Sigmoid colon (tissue), 4 donors: ENCODE results near the gene TTC39A.

Experiments used
- POLR2AphosphoS5 ChIP-seq, 4 donors: sonication (generic); formaldehyde crosslinking; IDR thresholded peaks; one replicate each; pipeline ENCODE4 v1.6.1; 2017; ENCODE audit warnings: antibody characterized with exemption in 4 of 4
- TF ChIP-seq, protein P1 (sequence below), 4 experiments: fragments of 450-650 bp in 3 of 4; fragments of 200-600 bp in 1 of 4; IDR thresholded peaks; one replicate each; pipeline ENCODE4 v1.5.1; 2016 to 2019; ENCODE audit warnings: antibody characterized with exemption in 4 of 4, mild to moderate bottlenecking in 3 of 4, moderate library complexity in 2 of 4

GRCh38 chr1:51299981-51300670 is 30.2 kb downstream of the TTC39A start:
- TF ChIP-seq, protein P1, sequence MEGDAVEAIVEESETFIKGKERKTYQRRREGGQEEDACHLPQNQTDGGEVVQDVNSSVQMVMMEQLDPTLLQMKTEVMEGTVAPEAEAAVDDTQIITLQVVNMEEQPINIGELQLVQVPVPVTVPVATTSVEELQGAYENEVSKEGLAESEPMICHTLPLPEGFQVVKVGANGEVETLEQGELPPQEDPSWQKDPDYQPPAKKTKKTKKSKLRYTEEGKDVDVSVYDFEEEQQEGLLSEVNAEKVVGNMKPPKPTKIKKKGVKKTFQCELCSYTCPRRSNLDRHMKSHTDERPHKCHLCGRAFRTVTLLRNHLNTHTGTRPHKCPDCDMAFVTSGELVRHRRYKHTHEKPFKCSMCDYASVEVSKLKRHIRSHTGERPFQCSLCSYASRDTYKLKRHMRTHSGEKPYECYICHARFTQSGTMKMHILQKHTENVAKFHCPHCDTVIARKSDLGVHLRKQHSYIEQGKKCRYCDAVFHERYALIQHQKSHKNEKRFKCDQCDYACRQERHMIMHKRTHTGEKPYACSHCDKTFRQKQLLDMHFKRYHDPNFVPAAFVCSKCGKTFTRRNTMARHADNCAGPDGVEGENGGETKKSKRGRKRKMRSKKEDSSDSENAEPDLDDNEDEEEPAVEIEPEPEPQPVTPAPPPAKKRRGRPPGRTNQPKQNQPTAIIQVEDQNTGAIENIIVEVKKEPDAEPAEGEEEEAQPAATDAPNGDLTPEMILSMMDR (IDR thresholded peaks at IDR 0.05): no peak
- no peak for TF ChIP-seq POLR2AphosphoS5 (IDR thresholded peaks at IDR 0.05)
